H9 (cell line): ENCODE data around the gene DNMT3B. TPM values are rescaled to one million over a fixed set of nuclear protein-coding genes. Genes with fewer than 3 reads are reported as not detected.

Experiments
- DNase-seq: peaks from one replicate; pipeline ENCODE4 v3.0.0-alpha.2; 2017
- H2AFZ ChIP-seq: one replicate; pipeline ENCODE4 v1.6.1; 2013; ENCODE audit warnings: mild to moderate bottlenecking, low read length, control low read depth, moderate library complexity
- H2AK5ac ChIP-seq: 2 replicates; pipeline ENCODE4 v1.6.1; 2013; ENCODE audit warnings: low read length, control low read depth, mixed read lengths; ENCODE audit not compliant: insufficient read length
- H2BK120ac ChIP-seq: one replicate; pipeline ENCODE4 v1.6.1; 2013; ENCODE audit warnings: low read depth, mild to moderate bottlenecking, low read length, control low read depth, inconsistent platforms; ENCODE audit not compliant: poor library complexity, severe bottlenecking
- H2BK12ac ChIP-seq: 2 replicates; pipeline ENCODE4 v1.6.1; 2013; ENCODE audit warnings: low read length, control low read depth, mixed read lengths, low read depth; ENCODE audit not compliant: insufficient read length
- H2BK15ac ChIP-seq: 2 replicates; pipeline ENCODE4 v1.6.1; 2013; ENCODE audit warnings: low read depth, low read length, control low read depth
- H2BK20ac ChIP-seq: one replicate; pipeline ENCODE4 v1.6.1; 2013; ENCODE audit warnings: low read depth, mild to moderate bottlenecking, low read length, control low read depth, inconsistent platforms; ENCODE audit not compliant: poor library complexity, severe bottlenecking
- H2BK5ac ChIP-seq: 2 replicates; pipeline ENCODE4 v1.6.1; 2013; ENCODE audit warnings: low read length, control low read depth, mixed read lengths; ENCODE audit not compliant: insufficient read length
- H3K14ac ChIP-seq: 2 replicates; pipeline ENCODE4 v1.6.1; 2013; ENCODE audit warnings: low read length, control low read depth; ENCODE audit not compliant: insufficient read depth
- H3K18ac ChIP-seq: 2 replicates; pipeline ENCODE4 v1.6.1; 2013; ENCODE audit warnings: low read depth, mild to moderate bottlenecking, mixed read lengths, low read length, control low read depth; ENCODE audit not compliant: insufficient read length
- H3K23ac ChIP-seq: 2 replicates; pipeline ENCODE4 v1.6.1; 2013; ENCODE audit warnings: low read length, control low read depth, mixed read lengths, low read depth; ENCODE audit not compliant: insufficient read length
- H3K23me2 ChIP-seq: 2 replicates; pipeline ENCODE4 v1.6.1; 2013; ENCODE audit warnings: low read depth, mild to moderate bottlenecking, mixed read lengths, low read length, control low read depth; ENCODE audit not compliant: insufficient read length, poor library complexity, severe bottlenecking
- H3K27ac ChIP-seq: 2 replicates; pipeline ENCODE4 v1.5.1; 2013; ENCODE audit warnings: low read length, control low read depth, mixed read lengths, low read depth; ENCODE audit not compliant: insufficient read length
- H3K27me3 ChIP-seq: 2 replicates; pipeline ENCODE4 v1.6.1; 2013; ENCODE audit warnings: low read length, control low read depth, inconsistent platforms; ENCODE audit not compliant: insufficient read depth
- H3K4ac ChIP-seq: 2 replicates; pipeline ENCODE4 v1.6.1; 2013; ENCODE audit warnings: low read depth, mild to moderate bottlenecking, control low read depth, inconsistent platforms, low read length, moderate library complexity
- H3K4me1 ChIP-seq: 2 replicates; pipeline ENCODE4 v1.6.1; 2013; ENCODE audit warnings: low read length, control low read depth, inconsistent platforms; ENCODE audit not compliant: insufficient read depth
- H3K4me2 ChIP-seq: 2 replicates; pipeline ENCODE4 v1.6.1; 2013; ENCODE audit warnings: low read length, control low read depth, mixed read lengths; ENCODE audit not compliant: insufficient read length, insufficient read depth
- H3K56ac ChIP-seq: 2 replicates; pipeline ENCODE4 v1.6.1; 2013; ENCODE audit warnings: low read depth, mild to moderate bottlenecking, mixed read lengths, low read length, control low read depth; ENCODE audit not compliant: insufficient read length
- H3K79me1 ChIP-seq: 2 replicates; pipeline ENCODE4 v1.6.1; 2013; ENCODE audit warnings: low read depth, mild to moderate bottlenecking, moderate library complexity, low read length, control low read depth, inconsistent platforms; ENCODE audit not compliant: insufficient read depth, poor library complexity, severe bottlenecking
- H3K79me2 ChIP-seq: 2 replicates; pipeline ENCODE4 v1.6.1; 2013; ENCODE audit warnings: low read length, control low read depth, inconsistent platforms; ENCODE audit not compliant: insufficient read depth
- H3K9ac ChIP-seq: 2 replicates; pipeline ENCODE4 v1.6.1; 2013; ENCODE audit warnings: low read length, control low read depth, mixed read lengths; ENCODE audit not compliant: insufficient read length; ENCODE audit errors: extremely low read depth
- H3K9me3 ChIP-seq: one replicate; pipeline ENCODE4 v1.6.1; 2013; ENCODE audit warnings: low read depth, low read length, inconsistent platforms; ENCODE audit not compliant: control insufficient read depth
- H3T11ph ChIP-seq: one replicate; pipeline ENCODE4 v1.6.1; 2013; ENCODE audit warnings: mild to moderate bottlenecking, low read length, control low read depth, inconsistent platforms
- H4K20me1 ChIP-seq: one replicate; pipeline ENCODE4 v1.6.1; 2013; ENCODE audit not compliant: control insufficient read depth, insufficient read length, insufficient read depth
- H4K5ac ChIP-seq: 2 replicates; pipeline ENCODE4 v1.6.1; 2013; ENCODE audit warnings: low read depth, mild to moderate bottlenecking, mixed read lengths, low read length, control low read depth; ENCODE audit not compliant: insufficient read length
- H4K8ac ChIP-seq: replicated peaks from 2 replicates; pipeline ENCODE4 v1.6.1; 2013; ENCODE audit warnings: low read length, control low read depth, mixed read lengths, low read depth; ENCODE audit not compliant: insufficient read length
- H4K91ac ChIP-seq: 2 replicates; pipeline ENCODE4 v1.6.1; 2013; ENCODE audit warnings: low read depth, mild to moderate bottlenecking, moderate library complexity, mixed read lengths, low read length, control low read depth; ENCODE audit not compliant: insufficient read length
- H3K27ac Mint-ChIP-seq, 3 experiments: 2 replicates in 2 of 3; 3 replicates in 1 of 3; pipeline ENCODE4 v1.8.0; 2020 to 2021; ENCODE audit warnings: mixed read lengths in 3 of 3, mild to moderate bottlenecking in 1 of 3, moderate library complexity in 1 of 3
- H3K27me3 Mint-ChIP-seq: 2 replicates; pipeline ENCODE4 v1.8.0; 2021; ENCODE audit warnings: low read depth, mild to moderate bottlenecking, moderate library complexity, mixed read lengths
- H3K36me3 Mint-ChIP-seq, 3 experiments: 2 replicates in 2 of 3; 3 replicates in 1 of 3; pipeline ENCODE4 v1.8.0; 2020 to 2021; ENCODE audit warnings: low read depth in 3 of 3, mixed read lengths in 3 of 3; ENCODE audit not compliant: insufficient read depth in 1 of 3
- H3K4me1 Mint-ChIP-seq, 2 experiments: 2 replicates each; pipeline ENCODE4 v1.8.0; 2020; ENCODE audit warnings: mixed read lengths in 2 of 2
- H3K4me3 Mint-ChIP-seq, 2 experiments: 2 replicates in 1 of 2; 3 replicates in 1 of 2; pipeline ENCODE4 v1.8.0; 2020 to 2021; ENCODE audit warnings: mild to moderate bottlenecking in 2 of 2, mixed read lengths in 2 of 2, moderate library complexity in 1 of 2
- H3K9me3 Mint-ChIP-seq, 2 experiments: 2 replicates in 1 of 2; 3 replicates in 1 of 2; pipeline ENCODE4 v1.8.0; 2020; ENCODE audit warnings: mild to moderate bottlenecking in 2 of 2, mixed read lengths in 2 of 2, moderate library complexity in 1 of 2
- CTCF ChIP-seq: fragments of 200-600 bp; sonication (generic); conservative IDR thresholded peaks from 3 replicates; pipeline ENCODE4 v1.8.0; 2021; ENCODE audit warnings: antibody characterized with exemption, mild to moderate bottlenecking
- WGBS: extraction: QIAGEN DNeasy Blood & Tissue Kit; methylation state at CpG from one replicate; pipeline ENCODE4 v1.1.7; 2013; ENCODE audit warnings: missing lambda C conversion rate, low lambda C conversion rate, mixed read lengths; ENCODE audit not compliant: insufficient read length; ENCODE audit errors: extremely low coverage; 5-methylcytosine and 5-hydroxymethylcytosine counted together
- total RNA-seq: library from RNA; stranded (reverse); gene quantifications from 2 replicates; pipeline ENCODE4 v1.2.1, GENCODE V29; 2021

The DNMT3B gene
- total RNA-seq, 1 experiment from 2014 or later = 980 TPM

GRCh38 chr20:32767418-32768198 is 5.4 kb downstream of the DNMT3B start:
- Mint-ChIP-seq H3K27ac (peak overlapping the region; percentile 76 to 96 (median 87); a peak in 6 of 7 replicates), H3K9me3 (no peaks in the 10 kb centered on the region; a peak in 1 of 5 replicates), H3K4me3 (peak overlapping the region; percentile 51 to 71), H3K4me1 (peaks cover 55 to 69% of the 10 kb centered on the region in 2 experiments), H3K27me3 (0 out of 2 replicates have a peak, but pooled peaks cover 2% of the 10 kb centered on the region), H3K36me3 (peaks cover 52 to 94% (median 64%) of the 10 kb centered on the region in 3 experiments)
- peaks cover 6% of the 10 kb centered on the region; the same call in 1 of the 2 replicates for H3K4me1 ChIP-seq
- H2AFZ ChIP-seq = no peak overlapping the region
- H2AK5ac ChIP-seq = no peak overlapping the region
- no peak overlapping the region for H2BK12ac ChIP-seq
- no peak overlapping the region for H3K4ac ChIP-seq
- H3K9ac ChIP-seq = no peak overlapping the region
- H2BK15ac ChIP-seq = no peak overlapping the region
- no peak overlapping the region for H3T11ph ChIP-seq
- no peak overlapping the region for H3K23ac ChIP-seq
- peaks cover 94% of the 10 kb centered on the region for H3K79me2 ChIP-seq
- no peak overlapping the region for H3K18ac ChIP-seq
- TF ChIP-seq CTCF = no peak
- peak overlapping the region; percentile 29 for H3K4me2 ChIP-seq
- H2BK20ac ChIP-seq = no peak overlapping the region
- H2BK5ac ChIP-seq = no peak overlapping the region
- H2BK120ac ChIP-seq = no peak overlapping the region
- no peak overlapping the region for H4K5ac ChIP-seq
- no peak overlapping the region for H3K14ac ChIP-seq
- no peaks in the 10 kb centered on the region for H3K9me3 ChIP-seq
- no peaks in the 10 kb centered on the region for H3K79me1 ChIP-seq
- H4K91ac ChIP-seq = no peak overlapping the region
- peaks cover 13% of the 10 kb centered on the region for H3K23me2 ChIP-seq
- H3K27me3 ChIP-seq = no peaks in the 10 kb centered on the region
- WGBS = no CpG with 5 or more reads among the region's 9 CpGs
- no peak overlapping the region for H3K27ac ChIP-seq
- peaks cover 6% of the 10 kb centered on the region for H4K20me1 ChIP-seq
- H4K8ac ChIP-seq = no peak overlapping the region
- DNase-seq = no peak
- H3K56ac ChIP-seq = no peak overlapping the region
